Mesenchymal stem cell (in vitro differentiated cells and primary cell): ENCODE data around the gene FAM236D.
"Not testable (repeated sequence)": the region's sequence is repeated elsewhere in the genome, so short reads cannot be mapped to it uniquely, and the experiment has no call there.

Source experiments
- DNase-seq: peaks from one replicate; pipeline ENCODE4 v3.0.0-alpha.2; 2013
- H2AFZ ChIP-seq: one replicate; pipeline ENCODE4 v1.6.1; 2013; ENCODE audit warnings: low read depth, mild to moderate bottlenecking, control low read depth, inconsistent platforms, low read length, moderate library complexity
- H2AK5ac ChIP-seq: 2 replicates; pipeline ENCODE4 v1.6.1; 2013; ENCODE audit warnings: low read length, moderate library complexity, mild to moderate bottlenecking, inconsistent platforms; ENCODE audit not compliant: severe bottlenecking
- H2BK120ac ChIP-seq: one replicate; pipeline ENCODE4 v1.6.1; 2013; ENCODE audit warnings: low read depth, mild to moderate bottlenecking, inconsistent platforms, low read length, moderate library complexity
- H2BK12ac ChIP-seq, 2 experiments: one replicate each; pipeline ENCODE4 v1.6.1; 2013; ENCODE audit warnings: inconsistent platforms in 2 of 2, low read length in 2 of 2, mild to moderate bottlenecking in 2 of 2, moderate library complexity in 2 of 2, control low read depth in 1 of 2
- H2BK15ac ChIP-seq: one replicate; pipeline ENCODE4 v1.6.1; 2013; ENCODE audit warnings: mild to moderate bottlenecking, low read depth, inconsistent platforms; ENCODE audit not compliant: poor library complexity, severe bottlenecking
- H2BK5ac ChIP-seq: 2 replicates; pipeline ENCODE4 v1.6.1; 2013; ENCODE audit warnings: low read depth, mild to moderate bottlenecking, low read length, control low read depth, inconsistent platforms; ENCODE audit not compliant: poor library complexity, severe bottlenecking
- H3K14ac ChIP-seq, 2 experiments: one replicate each; pipeline ENCODE4 v1.6.1; 2013; ENCODE audit warnings: inconsistent platforms in 2 of 2, low read length in 2 of 2, control low read depth in 1 of 2, mild to moderate bottlenecking in 1 of 2, moderate library complexity in 1 of 2
- H3K18ac ChIP-seq, 2 experiments: one replicate each; pipeline ENCODE4 v1.6.1; 2013; ENCODE audit warnings: inconsistent platforms in 2 of 2, low read length in 2 of 2, control low read depth in 1 of 2, low read depth in 1 of 2, mild to moderate bottlenecking in 1 of 2
- H3K23ac ChIP-seq, 2 experiments: one replicate each; pipeline ENCODE4 v1.6.1; 2013; ENCODE audit warnings: inconsistent platforms in 2 of 2, low read length in 2 of 2, mild to moderate bottlenecking in 2 of 2, moderate library complexity in 2 of 2, control low read depth in 1 of 2
- H3K27ac ChIP-seq: 2 replicates; pipeline ENCODE4 v1.5.1; 2013; ENCODE audit warnings: mild to moderate bottlenecking, moderate library complexity, low read length, control low read depth, inconsistent platforms; ENCODE audit not compliant: poor library complexity, severe bottlenecking
- H3K27me3 ChIP-seq, 2 experiments: 2 replicates each; pipeline versions ENCODE4 v1.6.1 to v1.7.0; 2013; ENCODE audit warnings: low read length in 2 of 2, mild to moderate bottlenecking in 2 of 2, moderate library complexity in 2 of 2, control low read depth in 1 of 2, inconsistent platforms in 1 of 2; ENCODE audit not compliant: control insufficient read depth in 1 of 2, insufficient read depth in 1 of 2
- H3K36me3 ChIP-seq, 2 experiments: 2 replicates each; pipeline versions ENCODE4 v1.6.1 to v1.7.0; 2013; ENCODE audit warnings: low read length in 2 of 2, control low read depth in 1 of 2, inconsistent platforms in 1 of 2, low read depth in 1 of 2, mild to moderate bottlenecking in 1 of 2; ENCODE audit not compliant: insufficient read depth in 2 of 2, control insufficient read depth in 1 of 2
- H3K4ac ChIP-seq, 2 experiments: one replicate each; pipeline ENCODE4 v1.6.1; 2013; ENCODE audit warnings: inconsistent platforms in 2 of 2, low read length in 2 of 2, mild to moderate bottlenecking in 2 of 2, moderate library complexity in 2 of 2, control low read depth in 1 of 2, low read depth in 1 of 2
- H3K4me1 ChIP-seq: 2 replicates; pipeline ENCODE4 v1.6.1; 2013; ENCODE audit warnings: low read depth, low read length, control low read depth; ENCODE audit not compliant: control insufficient read depth, insufficient read depth
- H3K4me2 ChIP-seq: 2 replicates; pipeline ENCODE4 v1.6.1; 2013; ENCODE audit warnings: low read length, mild to moderate bottlenecking, inconsistent platforms; ENCODE audit not compliant: poor library complexity, severe bottlenecking
- H3K4me3 ChIP-seq, 2 experiments: 2 replicates each; pipeline versions ENCODE4 v1.5.1 to v1.7.0; 2013; ENCODE audit warnings: low read length in 2 of 2, mild to moderate bottlenecking in 2 of 2, control low read depth in 1 of 2, low read depth in 1 of 2; ENCODE audit not compliant: insufficient read depth in 1 of 2
- H3K79me1 ChIP-seq: replicated peaks from 2 replicates; pipeline ENCODE4 v1.6.1; 2013; ENCODE audit warnings: mild to moderate bottlenecking, control low read depth, low read length, inconsistent platforms; ENCODE audit not compliant: poor library complexity, severe bottlenecking
- H3K9ac ChIP-seq: 2 replicates; pipeline ENCODE4 v1.7.0; 2013; ENCODE audit warnings: mild to moderate bottlenecking, low read length, moderate library complexity
- H3K9me3 ChIP-seq: 2 replicates; pipeline ENCODE4 v1.7.0; 2013; ENCODE audit warnings: mild to moderate bottlenecking, low read length; ENCODE audit not compliant: control insufficient read depth
- H4K8ac ChIP-seq: one replicate; pipeline ENCODE4 v1.6.1; 2013; ENCODE audit warnings: inconsistent platforms, mild to moderate bottlenecking, low read length, moderate library complexity
- H4K91ac ChIP-seq: one replicate; pipeline ENCODE4 v1.6.1; 2013; ENCODE audit warnings: mild to moderate bottlenecking, low read length, inconsistent platforms
- WGBS: methylation state at CpG from one replicate; pipeline ENCODE4 v1.1.7; 2013; ENCODE audit warnings: mixed read lengths; 5-methylcytosine and 5-hydroxymethylcytosine counted together

FAM236D gene

GRCh38 chrX:72788142-72788541, 19.9 kb downstream of the FAM236D start:
- not testable (repeated sequence) for H3K4me1 ChIP-seq, H3K14ac ChIP-seq, H3K9me3 ChIP-seq, H2BK5ac ChIP-seq, H3K9ac ChIP-seq, H2AFZ ChIP-seq, H3K23ac ChIP-seq, H4K91ac ChIP-seq, H3K27ac ChIP-seq, H2BK15ac ChIP-seq, H3K18ac ChIP-seq, H2AK5ac ChIP-seq, H3K4me2 ChIP-seq, H4K8ac ChIP-seq, H3K36me3 ChIP-seq, H3K79me1 ChIP-seq, DNase-seq, H2BK120ac ChIP-seq, H2BK12ac ChIP-seq, H3K4ac ChIP-seq, H3K27me3 ChIP-seq, H3K4me3 ChIP-seq
- WGBS = no CpG with 5 or more reads among the region's 1 CpG

- H4K8ac ChIP-seq, H3K27ac ChIP-seq, H3K9ac ChIP-seq, H3K18ac ChIP-seq, H3K4me3 ChIP-seq, H2BK12ac ChIP-seq, H2AFZ ChIP-seq, H3K79me1 ChIP-seq, H3K36me3 ChIP-seq, H3K27me3 ChIP-seq, H3K9me3 ChIP-seq, H3K14ac ChIP-seq, H3K4me1 ChIP-seq, H3K23ac ChIP-seq, H2BK5ac ChIP-seq, H2AK5ac ChIP-seq, H3K4me2 ChIP-seq, H4K91ac ChIP-seq, H2BK15ac ChIP-seq, DNase-seq, H2BK120ac ChIP-seq, H3K4ac ChIP-seq: not testable (repeated sequence)
- no CpG with 5 or more reads among the region's 6 CpGs for WGBS
Measured at GRCh38 chrX:72783964-72784363, 24.0 kb downstream of the FAM236D start.

GRCh38 chrX:72783365-72783936, 24.6 kb downstream of the FAM236D start:
- not testable (repeated sequence) for H3K27ac ChIP-seq, H2BK15ac ChIP-seq, H4K8ac ChIP-seq, H3K36me3 ChIP-seq, H3K4me1 ChIP-seq, H3K9me3 ChIP-seq, H2BK5ac ChIP-seq, H3K23ac ChIP-seq, H3K27me3 ChIP-seq, H2AK5ac ChIP-seq, H3K79me1 ChIP-seq, H2AFZ ChIP-seq, H3K4me3 ChIP-seq, H3K18ac ChIP-seq, H3K4me2 ChIP-seq, H2BK12ac ChIP-seq, DNase-seq, H3K9ac ChIP-seq, H3K4ac ChIP-seq, H4K91ac ChIP-seq, H2BK120ac ChIP-seq, H3K14ac ChIP-seq
- WGBS = no CpG with 5 or more reads among the region's 8 CpGs

GRCh38 chrX:72782560-72782959, 25.4 kb downstream of the FAM236D start, which contains the start of gene FAM236B:
Gene FAM236B, minus strand, starts transcription at chrX:72782660. Its CDS starts 100 bp downstream, at chrX:72782560.
- not testable (repeated sequence) for H2BK120ac ChIP-seq, H3K9me3 ChIP-seq, H3K4me2 ChIP-seq, H3K14ac ChIP-seq, H3K79me1 ChIP-seq, H3K4me3 ChIP-seq, H3K27me3 ChIP-seq, H2BK15ac ChIP-seq, H3K4ac ChIP-seq, H2BK5ac ChIP-seq, DNase-seq, H3K27ac ChIP-seq, H2AK5ac ChIP-seq, H3K9ac ChIP-seq, H2AFZ ChIP-seq, H3K36me3 ChIP-seq, H3K4me1 ChIP-seq, H4K8ac ChIP-seq, H3K18ac ChIP-seq, H2BK12ac ChIP-seq, H3K23ac ChIP-seq, H4K91ac ChIP-seq
- no CpG with 5 or more reads among the region's 15 CpGs for WGBS
